Measurements from ENCODE around the gene ADAM17.
"Not testable (repeated sequence)": the region's sequence is repeated elsewhere in the genome, so short reads cannot be mapped to it uniquely, and the experiment has no call there.

The ADAM17 gene

GRCh38 chr2:9590641-9591040 is 35.0 kb upstream of the ADAM17 start:
- Histone ChIP-seq H3K27me3 (ENCODE audit: control insufficient read depth, insufficient read depth, low read length) (no peaks in the 10 kb centered on the region), H3K9ac (ENCODE audit: low read depth, low read length) (no peak overlapping the region), H3K4me1 (ENCODE audit: control insufficient read depth, insufficient read depth, low read length) (no peaks in the 10 kb centered on the region), H3K4me3 (ENCODE audit: low read depth, low read length) (no peak overlapping the region), H3K9me3 (ENCODE audit: control insufficient read depth, insufficient read depth, low read length) (no peaks in the 10 kb centered on the region), H3K36me3 (ENCODE audit: control insufficient read depth, insufficient read depth, low read length) (peaks cover 63% of the 10 kb centered on the region), H3K27ac (ENCODE audit: low read depth, low read length) (no peak overlapping the region)

GRCh38 chr2:9586465-9586864 is 30.8 kb upstream of the ADAM17 start:
- no peaks in the 10 kb centered on the region for H3K9me3 ChIP-seq (ENCODE audit: control insufficient read depth, insufficient read depth, low read length)
- no peaks in the 10 kb centered on the region for H3K4me1 ChIP-seq (ENCODE audit: control insufficient read depth, insufficient read depth, low read length)
- no peak overlapping the region for H3K27ac ChIP-seq (ENCODE audit: low read depth, low read length)
- H3K27me3 ChIP-seq (ENCODE audit: control insufficient read depth, insufficient read depth, low read length), result no peaks in the 10 kb centered on the region
- H3K4me3 ChIP-seq (ENCODE audit: low read depth, low read length), result no peak overlapping the region
- peaks cover 77% of the 10 kb centered on the region for H3K36me3 ChIP-seq (ENCODE audit: control insufficient read depth, insufficient read depth, low read length)
- H3K9ac ChIP-seq (ENCODE audit: low read depth, low read length), result no peak overlapping the region

GRCh38 chr2:9585486-9585885 is 29.9 kb upstream of the ADAM17 start:
- H3K4me1 ChIP-seq (ENCODE audit: control insufficient read depth, insufficient read depth, low read length), result no peaks in the 10 kb centered on the region
- H3K9me3 ChIP-seq (ENCODE audit: control insufficient read depth, insufficient read depth, low read length), result no peaks in the 10 kb centered on the region
- no peak overlapping the region for H3K9ac ChIP-seq (ENCODE audit: low read depth, low read length)
- H3K27ac ChIP-seq (ENCODE audit: low read depth, low read length), result no peak overlapping the region
- H3K4me3 ChIP-seq (ENCODE audit: low read depth, low read length), result no peak overlapping the region
- H3K36me3 ChIP-seq (ENCODE audit: control insufficient read depth, insufficient read depth, low read length), result peaks cover 67% of the 10 kb centered on the region
- H3K27me3 ChIP-seq (ENCODE audit: control insufficient read depth, insufficient read depth, low read length), result no peaks in the 10 kb centered on the region

- not testable (repeated sequence) for H3K27me3 ChIP-seq (ENCODE audit: control insufficient read depth, insufficient read depth, low read length); H3K4me3 ChIP-seq (ENCODE audit: low read depth, low read length); H3K4me1 ChIP-seq (ENCODE audit: control insufficient read depth, insufficient read depth, low read length); H3K27ac ChIP-seq (ENCODE audit: low read depth, low read length); H3K9ac ChIP-seq (ENCODE audit: low read depth, low read length); H3K9me3 ChIP-seq (ENCODE audit: control insufficient read depth, insufficient read depth, low read length)
- H3K36me3 ChIP-seq (ENCODE audit: control insufficient read depth, insufficient read depth, low read length), result peaks cover 61% of the 10 kb centered on the region
Measured at GRCh38 chr2:9584902-9585301, 29.3 kb upstream of the ADAM17 start.

- Histone ChIP-seq H3K27ac (ENCODE audit: low read depth, low read length) (no peak overlapping the region), H3K27me3 (ENCODE audit: control insufficient read depth, insufficient read depth, low read length) (no peaks in the 10 kb centered on the region), H3K4me1 (ENCODE audit: control insufficient read depth, insufficient read depth, low read length) (no peaks in the 10 kb centered on the region), H3K9me3 (ENCODE audit: control insufficient read depth, insufficient read depth, low read length) (no peaks in the 10 kb centered on the region), H3K9ac (ENCODE audit: low read depth, low read length) (no peak overlapping the region), H3K36me3 (ENCODE audit: control insufficient read depth, insufficient read depth, low read length) (peaks cover 42% of the 10 kb centered on the region), H3K4me3 (ENCODE audit: low read depth, low read length) (no peak overlapping the region)
Measured at GRCh38 chr2:9582624-9583023, 27.0 kb upstream of the ADAM17 start.

- Histone ChIP-seq H3K27ac (ENCODE audit: low read depth, low read length) (no peak overlapping the region), H3K9ac (ENCODE audit: low read depth, low read length) (no peak overlapping the region), H3K9me3 (ENCODE audit: control insufficient read depth, insufficient read depth, low read length) (no peaks in the 10 kb centered on the region), H3K4me1 (ENCODE audit: control insufficient read depth, insufficient read depth, low read length) (no peaks in the 10 kb centered on the region), H3K27me3 (ENCODE audit: control insufficient read depth, insufficient read depth, low read length) (no peaks in the 10 kb centered on the region), H3K36me3 (ENCODE audit: control insufficient read depth, insufficient read depth, low read length) (peaks cover 5% of the 10 kb centered on the region), H3K4me3 (ENCODE audit: low read depth, low read length) (no peak overlapping the region)
Measured at GRCh38 chr2:9578467-9579235, 23.0 kb upstream of the ADAM17 start.

- Histone ChIP-seq H3K4me3 (ENCODE audit: low read depth, low read length) (no peak overlapping the region), H3K9me3 (ENCODE audit: control insufficient read depth, insufficient read depth, low read length) (no peaks in the 10 kb centered on the region), H3K4me1 (ENCODE audit: control insufficient read depth, insufficient read depth, low read length) (no peaks in the 10 kb centered on the region), H3K36me3 (ENCODE audit: control insufficient read depth, insufficient read depth, low read length) (no peaks in the 10 kb centered on the region), H3K27me3 (ENCODE audit: control insufficient read depth, insufficient read depth, low read length) (no peaks in the 10 kb centered on the region), H3K27ac (ENCODE audit: low read depth, low read length) (no peak overlapping the region), H3K9ac (ENCODE audit: low read depth, low read length) (no peak overlapping the region)
Measured at GRCh38 chr2:9574331-9574730, 18.7 kb upstream of the ADAM17 start.

GRCh38 chr2:9573840-9574239 is 18.2 kb upstream of the ADAM17 start:
- H3K36me3 ChIP-seq (ENCODE audit: control insufficient read depth, insufficient read depth, low read length), result no peaks in the 10 kb centered on the region
- no peak overlapping the region for H3K9ac ChIP-seq (ENCODE audit: low read depth, low read length)
- no peaks in the 10 kb centered on the region for H3K4me1 ChIP-seq (ENCODE audit: control insufficient read depth, insufficient read depth, low read length)
- no peak overlapping the region for H3K4me3 ChIP-seq (ENCODE audit: low read depth, low read length)
- no peaks in the 10 kb centered on the region for H3K9me3 ChIP-seq (ENCODE audit: control insufficient read depth, insufficient read depth, low read length)
- H3K27me3 ChIP-seq (ENCODE audit: control insufficient read depth, insufficient read depth, low read length), result no peaks in the 10 kb centered on the region
- H3K27ac ChIP-seq (ENCODE audit: low read depth, low read length), result no peak overlapping the region

- no peak overlapping the region for H3K9ac ChIP-seq (ENCODE audit: low read depth, low read length)
- H3K4me1 ChIP-seq (ENCODE audit: control insufficient read depth, insufficient read depth, low read length), result no peaks in the 10 kb centered on the region
- H3K4me3 ChIP-seq (ENCODE audit: low read depth, low read length), result no peak overlapping the region
- H3K27ac ChIP-seq (ENCODE audit: low read depth, low read length), result no peak overlapping the region
- H3K9me3 ChIP-seq (ENCODE audit: control insufficient read depth, insufficient read depth, low read length), result no peaks in the 10 kb centered on the region
- H3K27me3 ChIP-seq (ENCODE audit: control insufficient read depth, insufficient read depth, low read length), result no peaks in the 10 kb centered on the region
- no peaks in the 10 kb centered on the region for H3K36me3 ChIP-seq (ENCODE audit: control insufficient read depth, insufficient read depth, low read length)
Measured at GRCh38 chr2:9573013-9573720, 17.5 kb upstream of the ADAM17 start.

- Histone ChIP-seq H3K4me3 (ENCODE audit: low read depth, low read length) (no peak overlapping the region), H3K9ac (ENCODE audit: low read depth, low read length) (no peak overlapping the region)
Measured at GRCh38 chr2:9570182-9571060, 14.8 kb upstream of the ADAM17 start.

More at GRCh38 chr2:9570182-9571060, 14.8 kb upstream of the ADAM17 start:
- no peak overlapping the region for H3K27ac ChIP-seq (ENCODE audit: low read depth, low read length)
- H3K4me1 ChIP-seq (ENCODE audit: control insufficient read depth, insufficient read depth, low read length), result no peaks in the 10 kb centered on the region
- H3K27me3 ChIP-seq (ENCODE audit: control insufficient read depth, insufficient read depth, low read length), result no peaks in the 10 kb centered on the region
- no peaks in the 10 kb centered on the region for H3K36me3 ChIP-seq (ENCODE audit: control insufficient read depth, insufficient read depth, low read length)
- H3K9me3 ChIP-seq (ENCODE audit: control insufficient read depth, insufficient read depth, low read length), result no peaks in the 10 kb centered on the region
